ENCODE measurements around the gene BAHD1.

The BAHD1 gene

DNA sequence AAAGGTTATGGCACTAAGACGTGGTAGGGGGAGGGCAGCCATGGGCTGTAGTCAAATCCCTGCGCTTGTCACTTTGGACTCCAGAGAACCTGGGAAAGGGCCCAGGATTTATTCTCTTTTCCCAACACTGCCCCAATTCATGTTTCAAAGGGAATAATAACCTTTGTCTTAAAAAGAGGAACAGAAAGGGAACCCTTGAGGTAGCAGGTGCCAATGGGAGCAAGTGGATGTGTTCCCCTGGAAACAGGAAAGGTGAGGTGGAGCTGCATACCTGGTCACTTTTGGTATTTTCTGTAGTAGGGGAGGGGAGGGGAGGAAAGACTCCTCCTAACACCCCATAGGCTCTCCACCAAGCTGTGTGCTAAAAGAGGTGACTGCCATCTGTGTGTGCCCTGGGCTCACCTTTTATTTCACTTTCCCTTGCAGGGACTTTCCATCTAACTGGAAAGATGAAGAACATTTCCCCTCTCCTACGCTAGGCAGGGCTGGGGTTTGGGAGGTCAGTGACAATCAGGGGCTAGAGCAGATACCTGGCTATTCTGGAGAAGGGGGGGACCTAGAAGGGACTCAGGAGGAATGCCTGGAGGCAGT is 23.9 kb downstream of the BAHD1 start:
- H3K27ac ChIP-seq (ENCODE audit: insufficient read depth in 1 of 2, low read depth in 1 of 2, low read length in 2 of 2, poor library complexity in 1 of 2, severe bottlenecking in 2 of 2), result no peak overlapping the region
- H3K4me3 ChIP-seq (ENCODE audit: control insufficient read depth in 1 of 7, extremely low read depth in 1 of 7, insufficient read depth in 4 of 7, low read depth in 2 of 7, low read length in 6 of 7), result no peak overlapping the region
- ChIA-PET CTCF (no interaction called here), POLR2A (no interaction called here)
- peaks cover 0 to 11% (median 1%) of the 10 kb centered on the region in 4 experiments for H3K4me1 ChIP-seq (ENCODE audit: control extremely low read depth in 1 of 4, control insufficient read depth in 4 of 4, insufficient read depth in 4 of 4, low read length in 3 of 4)
- no peak for DNase-seq
- no peaks in the 10 kb centered on the region for H3K9me3 ChIP-seq (ENCODE audit: control extremely low read depth in 1 of 5, control insufficient read depth in 4 of 5, insufficient read depth in 2 of 5, low read depth in 1 of 5, low read length in 4 of 5)
- WGBS (ENCODE audit: insufficient coverage), result 100% methylated on average over 1 of the region's 3 CpGs
- H3K27me3 ChIP-seq (replicated peaks in 2 of 5; ENCODE audit: control insufficient read depth in 4 of 5, insufficient read depth in 5 of 5, low read length in 4 of 5), result no peaks in the 10 kb centered on the region
- H3K36me3 ChIP-seq (ENCODE audit: control insufficient read depth in 4 of 4, insufficient read depth in 4 of 4, low read length in 3 of 4), result peaks cover 6 to 70% (median 62%) of the 10 kb centered on the region in 4 experiments

DNA sequence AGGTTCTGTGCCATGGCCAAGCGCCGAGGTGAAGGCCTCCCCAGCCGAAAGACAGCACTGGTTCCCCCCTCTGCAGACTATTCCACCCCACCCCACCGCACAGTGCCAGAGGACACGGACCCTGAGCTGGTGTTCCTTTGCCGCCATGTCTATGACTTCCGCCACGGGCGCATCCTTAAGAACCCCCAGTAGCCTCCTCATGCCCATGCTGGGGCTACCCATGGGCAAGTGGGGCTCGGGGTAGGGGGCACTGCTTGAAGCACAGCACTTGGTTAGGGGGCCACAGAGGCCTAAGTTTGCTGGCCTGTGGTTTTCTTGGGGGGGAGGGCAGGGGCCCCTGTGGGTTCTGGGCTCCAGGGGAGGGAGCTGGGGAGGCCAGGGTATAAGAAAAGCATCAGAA is 25.2 kb downstream of the BAHD1 start:
- H3K4me3 ChIP-seq (ENCODE audit: control insufficient read depth in 1 of 7, extremely low read depth in 1 of 7, insufficient read depth in 4 of 7, low read depth in 2 of 7, low read length in 6 of 7), result no peak overlapping the region
- H3K36me3 ChIP-seq (ENCODE audit: control insufficient read depth in 4 of 4, insufficient read depth in 4 of 4, low read length in 3 of 4), result peaks cover 6 to 61% (median 52%) of the 10 kb centered on the region in 4 experiments
- H3K4me1 ChIP-seq (ENCODE audit: control extremely low read depth in 1 of 4, control insufficient read depth in 4 of 4, insufficient read depth in 4 of 4, low read length in 3 of 4), result peaks cover 0 to 19% (median 8%) of the 10 kb centered on the region in 4 experiments
- over 99% methylated on average over 10 of the region's 10 CpGs for WGBS (ENCODE audit: insufficient coverage)
- DNase-seq, result no peak
- CTCF ChIA-PET, result no interaction called here
- POLR2A ChIA-PET, result no interaction called here
- H3K27ac ChIP-seq (ENCODE audit: insufficient read depth in 1 of 2, low read depth in 1 of 2, low read length in 2 of 2, poor library complexity in 1 of 2, severe bottlenecking in 2 of 2), result no peak overlapping the region
- no peaks in the 10 kb centered on the region for H3K9me3 ChIP-seq (ENCODE audit: control extremely low read depth in 1 of 5, control insufficient read depth in 4 of 5, insufficient read depth in 2 of 5, low read depth in 1 of 5, low read length in 4 of 5)
- no peaks in the 10 kb centered on the region for H3K27me3 ChIP-seq (replicated peaks in 2 of 5; ENCODE audit: control insufficient read depth in 4 of 5, insufficient read depth in 5 of 5, low read length in 4 of 5)

DNA sequence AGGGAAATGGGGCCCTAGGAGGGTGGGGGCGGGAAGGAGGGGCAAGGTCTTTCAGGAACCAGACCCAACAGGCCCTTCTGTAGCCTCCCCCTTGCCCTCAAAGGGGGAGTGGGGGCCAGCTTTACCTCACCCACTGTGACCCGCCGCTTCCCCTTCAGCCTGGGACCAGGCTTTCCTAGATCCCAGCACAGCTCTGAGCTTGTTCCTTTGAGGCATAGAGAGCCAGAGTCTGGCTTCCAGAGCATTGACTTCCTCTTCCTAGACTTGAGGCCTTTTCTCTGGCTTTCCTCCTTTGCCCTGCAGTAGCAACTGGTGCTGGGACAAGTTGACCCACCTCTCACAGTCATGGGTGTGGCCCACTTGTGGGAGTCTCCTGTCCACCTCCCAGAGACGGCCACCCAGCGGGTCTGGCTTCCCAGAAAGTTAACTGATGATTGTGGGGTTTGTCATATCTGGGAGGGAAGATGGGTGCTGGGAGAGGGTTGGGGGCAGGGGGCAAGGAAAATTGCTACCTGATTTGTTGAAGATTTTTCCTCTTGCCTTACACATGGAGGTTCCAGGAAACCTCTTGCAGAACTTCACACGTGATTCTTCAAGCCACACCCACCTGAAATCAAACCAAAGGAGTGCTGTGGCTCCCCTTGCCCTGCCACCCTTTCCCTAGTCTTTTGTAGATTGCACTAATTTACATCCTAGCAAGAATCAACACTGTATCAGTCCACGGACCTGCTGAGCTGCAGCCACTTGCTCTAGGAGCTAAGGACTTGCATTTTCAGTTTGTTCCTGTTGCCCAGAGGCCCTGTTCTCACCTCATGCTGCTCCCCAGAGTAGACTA is 25.9 kb downstream of the BAHD1 start:
- H3K27me3 ChIP-seq (replicated peaks in 2 of 5; ENCODE audit: control insufficient read depth in 4 of 5, insufficient read depth in 5 of 5, low read length in 4 of 5), result no peaks in the 10 kb centered on the region
- H3K27ac ChIP-seq (ENCODE audit: insufficient read depth in 1 of 2, low read depth in 1 of 2, low read length in 2 of 2, poor library complexity in 1 of 2, severe bottlenecking in 2 of 2), result no peak overlapping the region
- peaks cover 0 to 25% (median 12%) of the 10 kb centered on the region in 4 experiments for H3K4me1 ChIP-seq (ENCODE audit: control extremely low read depth in 1 of 4, control insufficient read depth in 4 of 4, insufficient read depth in 4 of 4, low read length in 3 of 4)
- H3K9me3 ChIP-seq (ENCODE audit: control extremely low read depth in 1 of 5, control insufficient read depth in 4 of 5, insufficient read depth in 2 of 5, low read depth in 1 of 5, low read length in 4 of 5), result no peaks in the 10 kb centered on the region
- ChIA-PET POLR2A (no interaction called here), CTCF (interaction anchor here (0.9 kb wide), 1 partner anchor 21 kb away, joined by 3 read pairs; no protein-coding TSS in a partner anchor)
- H3K4me3 ChIP-seq (ENCODE audit: control insufficient read depth in 1 of 7, extremely low read depth in 1 of 7, insufficient read depth in 4 of 7, low read depth in 2 of 7, low read length in 6 of 7), result no peak overlapping the region
- peaks cover 6 to 57% (median 49%) of the 10 kb centered on the region in 4 experiments for H3K36me3 ChIP-seq (ENCODE audit: control insufficient read depth in 4 of 4, insufficient read depth in 4 of 4, low read length in 3 of 4)
- no peak for DNase-seq
- 81% methylated on average over 7 of the region's 7 CpGs for WGBS (ENCODE audit: insufficient coverage)

DNA sequence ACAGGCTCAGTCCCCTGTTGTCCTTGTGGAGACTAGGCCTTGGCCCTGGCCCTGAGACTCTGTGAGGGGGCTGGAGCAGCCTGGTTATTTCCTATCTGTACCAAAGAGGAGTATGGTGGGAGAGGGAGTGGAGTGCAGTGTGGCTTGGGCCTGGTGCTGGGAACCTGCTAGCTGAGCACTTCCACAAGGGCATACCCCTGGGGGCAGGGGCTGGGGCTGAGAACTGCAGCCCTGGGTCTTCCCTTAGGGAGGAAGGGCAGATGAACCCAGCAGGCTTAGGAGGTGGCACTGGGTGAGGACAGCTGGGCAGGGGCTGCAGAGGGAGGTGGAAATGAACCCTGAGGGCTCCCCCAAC is 26.5 kb downstream of the BAHD1 start:
- CTCF ChIA-PET, result interaction anchor here (0.9 kb wide), 1 partner anchor 21 kb away, joined by 3 read pairs; no protein-coding TSS in a partner anchor
- Histone ChIP-seq H3K27me3 (replicated peaks in 2 of 5; ENCODE audit: control insufficient read depth in 4 of 5, insufficient read depth in 5 of 5, low read length in 4 of 5) (no peaks in the 10 kb centered on the region), H3K4me1 (ENCODE audit: control extremely low read depth in 1 of 4, control insufficient read depth in 4 of 4, insufficient read depth in 4 of 4, low read length in 3 of 4) (peaks cover 0 to 31% (median 18%) of the 10 kb centered on the region in 4 experiments), H3K27ac (ENCODE audit: insufficient read depth in 1 of 2, low read depth in 1 of 2, low read length in 2 of 2, poor library complexity in 1 of 2, severe bottlenecking in 2 of 2) (no peak overlapping the region), H3K36me3 (ENCODE audit: control insufficient read depth in 4 of 4, insufficient read depth in 4 of 4, low read length in 3 of 4) (peaks cover 6 to 51% (median 44%) of the 10 kb centered on the region in 4 experiments), H3K4me3 (ENCODE audit: control insufficient read depth in 1 of 7, extremely low read depth in 1 of 7, insufficient read depth in 4 of 7, low read depth in 2 of 7, low read length in 6 of 7) (no peak overlapping the region), H3K9me3 (ENCODE audit: control extremely low read depth in 1 of 5, control insufficient read depth in 4 of 5, insufficient read depth in 2 of 5, low read depth in 1 of 5, low read length in 4 of 5) (no peaks in the 10 kb centered on the region)
- DNase-seq, result no peak
- POLR2A ChIA-PET, result no interaction called here

DNA sequence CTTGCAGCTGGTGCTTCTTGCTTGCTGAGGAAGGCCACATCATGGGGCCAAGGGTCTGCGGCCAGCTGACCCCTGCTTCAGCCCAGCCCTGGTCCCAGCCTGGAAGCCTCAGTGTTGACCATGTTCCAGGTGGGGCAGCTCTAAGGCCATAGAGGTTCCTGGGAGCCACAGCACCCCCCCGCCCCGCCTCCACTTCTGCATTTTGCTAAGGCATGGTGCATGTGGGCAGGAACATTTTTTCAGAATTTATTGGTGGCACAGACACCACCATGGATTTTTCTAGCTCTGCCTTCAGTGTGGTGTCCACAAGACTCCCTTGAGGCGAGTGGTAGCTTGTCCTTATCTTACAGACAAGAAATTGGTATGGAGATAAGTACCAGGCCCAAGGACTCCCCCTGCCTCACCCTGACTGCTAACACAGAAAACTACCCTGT is 28.2 kb downstream of the BAHD1 start:
- no peak overlapping the region for H3K27ac ChIP-seq (ENCODE audit: insufficient read depth in 1 of 2, low read depth in 1 of 2, low read length in 2 of 2, poor library complexity in 1 of 2, severe bottlenecking in 2 of 2)
- DNase-seq, result peak in 2 of 3 donors; percentile 24 to 42

DNA sequence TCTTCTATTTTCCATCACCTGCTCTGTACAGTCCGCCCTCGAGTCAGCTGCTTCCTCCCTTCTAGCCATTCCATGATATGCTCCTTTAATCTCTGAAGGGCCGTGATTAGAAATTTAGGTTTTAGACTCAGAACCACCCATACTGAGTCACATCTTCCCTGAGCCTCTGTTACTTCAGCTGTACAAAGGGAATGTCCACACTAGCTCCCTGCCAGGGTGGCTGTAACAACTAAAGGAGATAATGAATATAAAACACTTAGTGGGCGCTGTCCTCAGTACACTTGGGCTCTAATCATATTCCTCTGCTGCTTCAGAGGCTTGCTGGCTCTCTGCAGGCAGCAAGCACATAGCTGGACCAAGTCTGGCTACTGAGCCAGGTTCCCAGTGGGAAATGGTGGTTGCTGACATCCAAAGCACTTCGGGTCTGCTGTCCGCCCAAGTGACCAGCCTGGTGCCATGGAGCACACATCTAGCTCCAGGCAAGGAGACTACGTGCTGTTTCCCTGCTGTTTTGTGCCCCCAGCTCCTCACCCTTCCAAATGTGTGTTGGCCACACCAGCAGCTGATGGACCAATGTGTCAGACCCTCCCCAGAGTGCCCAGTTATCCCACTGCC is 29.1 kb downstream of the BAHD1 start:
- Histone ChIP-seq H3K4me1 (ENCODE audit: control extremely low read depth in 1 of 4, control insufficient read depth in 4 of 4, insufficient read depth in 4 of 4, low read length in 3 of 4) (peaks cover 0 to 34% (median 25%) of the 10 kb centered on the region in 4 experiments), H3K9me3 (ENCODE audit: control extremely low read depth in 1 of 5, control insufficient read depth in 4 of 5, insufficient read depth in 2 of 5, low read depth in 1 of 5, low read length in 4 of 5) (no peaks in the 10 kb centered on the region), H3K27me3 (replicated peaks in 2 of 5; ENCODE audit: control insufficient read depth in 4 of 5, insufficient read depth in 5 of 5, low read length in 4 of 5) (no peaks in the 10 kb centered on the region), H3K4me3 (ENCODE audit: control insufficient read depth in 1 of 7, extremely low read depth in 1 of 7, insufficient read depth in 4 of 7, low read depth in 2 of 7, low read length in 6 of 7) (peak overlapping the region in 2 of 7 experiments; percentile 95 to 96), H3K36me3 (ENCODE audit: control insufficient read depth in 4 of 4, insufficient read depth in 4 of 4, low read length in 3 of 4) (peaks cover 2 to 32% (median 22%) of the 10 kb centered on the region in 4 experiments), H3K27ac (ENCODE audit: insufficient read depth in 1 of 2, low read depth in 1 of 2, low read length in 2 of 2, poor library complexity in 1 of 2, severe bottlenecking in 2 of 2) (peak overlapping the region in 1 of 2 experiments; percentile 37)
- 96% methylated on average over 7 of the region's 7 CpGs for WGBS (ENCODE audit: insufficient coverage)
- no peak for DNase-seq
- CTCF ChIA-PET, result interaction anchor here (0.6 to 1.7 kb wide), 6 partner anchors 13 to 101 kb away, joined by 3 to 6 read pairs (median 3); no protein-coding TSS in a partner anchor
- POLR2A ChIA-PET, result no interaction called here

More for the DNA sequence above, 28.2 kb downstream of the BAHD1 start:
- CTCF ChIA-PET, result interaction anchor here (1.0 to 1.7 kb wide), 4 partner anchors 15 to 100 kb away, joined by 3 to 6 read pairs (median 3); no protein-coding TSS in a partner anchor
- H3K27me3 ChIP-seq (replicated peaks in 2 of 5; ENCODE audit: control insufficient read depth in 4 of 5, insufficient read depth in 5 of 5, low read length in 4 of 5), result no peaks in the 10 kb centered on the region
- peaks cover 0 to 34% (median 25%) of the 10 kb centered on the region in 4 experiments for H3K4me1 ChIP-seq (ENCODE audit: control extremely low read depth in 1 of 4, control insufficient read depth in 4 of 4, insufficient read depth in 4 of 4, low read length in 3 of 4)
- H3K9me3 ChIP-seq (ENCODE audit: control extremely low read depth in 1 of 5, control insufficient read depth in 4 of 5, insufficient read depth in 2 of 5, low read depth in 1 of 5, low read length in 4 of 5), result no peaks in the 10 kb centered on the region
- POLR2A ChIA-PET, result no interaction called here
- H3K36me3 ChIP-seq (ENCODE audit: control insufficient read depth in 4 of 4, insufficient read depth in 4 of 4, low read length in 3 of 4), result peaks cover 2 to 41% (median 30%) of the 10 kb centered on the region in 4 experiments
- no peak overlapping the region for H3K4me3 ChIP-seq (ENCODE audit: control insufficient read depth in 1 of 7, extremely low read depth in 1 of 7, insufficient read depth in 4 of 7, low read depth in 2 of 7, low read length in 6 of 7)
- WGBS (ENCODE audit: insufficient coverage), result 94% methylated on average over 3 of the region's 4 CpGs

Data from common myeloid progenitor, CD34-positive (primary cell).